ENCODE results near the gene NUF2. TPM values are rescaled to one million over a fixed set of nuclear protein-coding genes. Genes with fewer than 3 reads are reported as not detected.

The NUF2 gene
- total RNA-seq, 1 donor, result 15.5 TPM

DNA sequence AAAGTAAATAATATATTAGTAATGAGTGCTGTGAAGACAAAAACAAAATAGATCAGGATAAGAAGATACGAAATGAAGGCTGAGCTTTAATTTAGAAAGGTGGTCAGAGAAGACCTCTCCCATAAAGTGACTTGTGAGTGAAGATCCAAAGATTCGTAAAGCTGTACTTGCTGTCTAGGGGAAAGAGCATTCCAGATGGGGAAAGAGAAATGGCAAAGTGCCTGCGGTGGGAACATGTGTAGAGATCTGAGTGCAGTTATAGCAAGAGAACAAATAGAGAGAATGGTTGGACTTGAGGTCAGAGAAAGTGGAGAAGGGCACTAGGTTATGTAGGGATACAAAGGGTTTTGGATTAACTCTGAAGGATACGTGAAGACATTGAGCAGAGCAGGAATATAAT, 60.6 kb downstream of the NUF2 start:
- TF ChIP-seq, protein P1, sequence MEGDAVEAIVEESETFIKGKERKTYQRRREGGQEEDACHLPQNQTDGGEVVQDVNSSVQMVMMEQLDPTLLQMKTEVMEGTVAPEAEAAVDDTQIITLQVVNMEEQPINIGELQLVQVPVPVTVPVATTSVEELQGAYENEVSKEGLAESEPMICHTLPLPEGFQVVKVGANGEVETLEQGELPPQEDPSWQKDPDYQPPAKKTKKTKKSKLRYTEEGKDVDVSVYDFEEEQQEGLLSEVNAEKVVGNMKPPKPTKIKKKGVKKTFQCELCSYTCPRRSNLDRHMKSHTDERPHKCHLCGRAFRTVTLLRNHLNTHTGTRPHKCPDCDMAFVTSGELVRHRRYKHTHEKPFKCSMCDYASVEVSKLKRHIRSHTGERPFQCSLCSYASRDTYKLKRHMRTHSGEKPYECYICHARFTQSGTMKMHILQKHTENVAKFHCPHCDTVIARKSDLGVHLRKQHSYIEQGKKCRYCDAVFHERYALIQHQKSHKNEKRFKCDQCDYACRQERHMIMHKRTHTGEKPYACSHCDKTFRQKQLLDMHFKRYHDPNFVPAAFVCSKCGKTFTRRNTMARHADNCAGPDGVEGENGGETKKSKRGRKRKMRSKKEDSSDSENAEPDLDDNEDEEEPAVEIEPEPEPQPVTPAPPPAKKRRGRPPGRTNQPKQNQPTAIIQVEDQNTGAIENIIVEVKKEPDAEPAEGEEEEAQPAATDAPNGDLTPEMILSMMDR (IDR thresholded peaks at IDR 0.05; ENCODE audit: insufficient read depth, low read depth, low read length), result no peak
- no peak for DNase-seq (ENCODE audit: low read depth)
- H3K4me3 ChIP-seq (ENCODE audit: low read depth, low read length), result no peak overlapping the region

- H3K4me3 ChIP-seq (ENCODE audit: low read depth, low read length), result no peak overlapping the region
These were observed 65.4 kb downstream of the NUF2 start for GRCh38 chr1:163387146-163387545.

GRCh38 chr1:163388970-163389369, 67.2 kb downstream of the NUF2 start:
- TF ChIP-seq, protein P1 (IDR thresholded peaks at IDR 0.05; ENCODE audit: insufficient read depth, low read depth, low read length), result no peak
- no peak overlapping the region for H3K4me3 ChIP-seq (ENCODE audit: low read depth, low read length)
- no peak for DNase-seq (ENCODE audit: low read depth)

More at GRCh38 chr1:163387146-163387545, 65.4 kb downstream of the NUF2 start:
- TF ChIP-seq, protein P1 (IDR thresholded peaks at IDR 0.05; ENCODE audit: insufficient read depth, low read depth, low read length), result no peak
- no peak for DNase-seq (ENCODE audit: low read depth)

DNA sequence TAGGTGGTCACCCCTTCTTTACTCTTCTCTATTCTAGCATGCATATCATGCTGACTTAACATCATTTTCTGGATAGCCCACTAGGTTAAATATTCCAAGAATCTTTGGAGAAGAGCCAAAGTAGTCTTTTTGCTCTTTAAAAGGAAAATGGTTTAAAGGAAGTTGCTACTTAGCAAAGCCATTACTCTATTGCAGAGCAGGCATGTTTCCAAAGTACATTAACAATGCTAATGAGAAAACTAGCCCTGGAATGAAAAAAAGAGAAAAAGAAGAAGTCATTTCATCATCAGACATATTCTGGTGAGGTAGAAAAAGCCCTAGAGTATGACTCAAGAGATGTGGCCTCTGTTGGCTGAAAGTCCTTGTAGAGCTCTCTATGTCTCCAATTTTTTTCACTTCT, 74.0 kb downstream of the NUF2 start:
- TF ChIP-seq, protein P1 (IDR thresholded peaks at IDR 0.05; ENCODE audit: insufficient read depth, low read depth, low read length), result no peak
- H3K4me3 ChIP-seq (ENCODE audit: low read depth, low read length), result no peak overlapping the region
- DNase-seq (ENCODE audit: low read depth), result no peak

DNA sequence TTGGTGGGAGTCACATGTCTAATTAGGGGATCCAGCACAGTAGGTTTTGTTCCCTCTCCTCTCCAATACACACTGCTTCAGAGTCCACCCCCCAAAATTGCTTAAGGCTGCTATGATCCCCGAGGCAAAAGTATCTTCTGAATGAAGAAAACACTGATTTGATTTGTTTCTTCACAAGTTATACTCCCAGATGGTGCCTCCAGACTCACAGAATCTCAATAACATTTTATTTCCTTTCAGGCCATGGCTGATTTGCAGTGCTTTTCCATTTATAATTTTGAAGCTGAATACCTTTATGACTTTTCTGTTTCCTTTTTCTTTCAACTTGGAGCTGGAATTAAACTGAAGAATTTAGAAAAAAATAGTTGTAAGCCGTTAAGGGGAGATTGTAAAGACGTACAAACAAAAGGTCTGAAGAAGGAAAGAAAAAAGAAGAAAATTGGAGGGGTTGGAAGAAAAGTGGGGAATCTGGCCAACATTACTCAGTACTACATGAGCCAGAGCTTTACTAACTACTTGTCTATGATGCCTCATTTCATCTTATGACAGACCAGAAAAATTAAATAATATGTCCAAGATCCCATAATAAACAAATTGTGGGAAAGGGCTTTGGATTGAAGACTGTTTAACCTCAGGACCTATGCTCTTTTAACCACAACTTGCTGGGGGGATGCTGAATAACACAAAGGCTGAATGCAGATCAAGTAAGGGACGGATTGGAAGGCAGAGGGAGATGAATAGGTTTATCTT, 75.9 kb downstream of the NUF2 start:
- no peak overlapping the region for H3K4me3 ChIP-seq (ENCODE audit: low read depth, low read length)
- DNase-seq (ENCODE audit: low read depth), result no peak
- TF ChIP-seq, protein P1 (IDR thresholded peaks at IDR 0.05; ENCODE audit: insufficient read depth, low read depth, low read length), result no peak

DNA sequence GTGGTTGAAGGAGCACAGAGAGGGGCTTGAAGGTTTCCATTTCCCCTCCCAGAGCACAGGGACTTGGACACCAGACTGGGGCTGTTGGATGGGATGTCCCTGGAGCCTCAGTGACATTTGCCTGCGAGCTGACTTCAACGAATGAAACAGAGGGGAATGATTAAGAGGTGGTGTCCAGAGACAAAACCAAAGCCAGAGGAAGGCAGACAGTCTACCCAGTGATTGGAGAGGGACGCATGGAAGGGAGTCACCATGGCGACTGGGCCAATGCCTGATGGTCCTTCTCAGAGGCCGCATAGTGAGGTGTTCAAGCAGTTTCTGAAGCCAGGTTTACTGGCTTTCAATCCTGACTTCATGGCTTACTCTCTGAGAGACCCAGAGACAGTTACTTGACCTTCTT, 77.2 kb downstream of the NUF2 start:
- no peak for DNase-seq (ENCODE audit: low read depth)
- TF ChIP-seq, protein P1 (IDR thresholded peaks at IDR 0.05; ENCODE audit: insufficient read depth, low read depth, low read length), result no peak
- no peak overlapping the region for H3K4me3 ChIP-seq (ENCODE audit: low read depth, low read length)

All from fibroblast of villous mesenchyme (primary cell).